Measurements from ENCODE around the gene VARS2. TPM values are rescaled to one million over a fixed set of nuclear protein-coding genes. Genes with fewer than 3 reads are reported as not detected.

The VARS2 gene
- total RNA-seq, 1 experiment from 2014 or later = 68.2 TPM

- H2AK5ac ChIP-seq (ENCODE audit: insufficient read length, low read length) = no peak overlapping the region
- no peak overlapping the region for H2AFZ ChIP-seq (ENCODE audit: low read length)
- Mint-ChIP-seq H3K4me3 (no peak overlapping the region; a peak in 1 of 5 replicates), H3K27me3 (ENCODE audit: low read depth) (peaks cover 42% of the 10 kb centered on the region), H3K36me3 (ENCODE audit: insufficient read depth in 1 of 3, low read depth in 3 of 3) (peaks cover 0 to 1% (median 0%) of the 10 kb centered on the region in 3 experiments; a peak in 1 of 7 replicates), H3K4me1 (peaks cover 12 to 13% of the 10 kb centered on the region in 2 experiments), H3K27ac (no peak overlapping the region), H3K9me3 (peaks cover 0 to 3% of the 10 kb centered on the region in 2 experiments; a peak in 2 of 5 replicates)
- H3T11ph ChIP-seq (ENCODE audit: low read length) = no peak overlapping the region
- no peak overlapping the region for H2BK120ac ChIP-seq (ENCODE audit: low read depth, low read length, poor library complexity, severe bottlenecking)
- no peak overlapping the region for H3K23ac ChIP-seq (ENCODE audit: insufficient read length, low read depth, low read length)
- no peak overlapping the region for H3K14ac ChIP-seq (ENCODE audit: insufficient read depth, low read length)
- no peak overlapping the region for H2BK20ac ChIP-seq (ENCODE audit: low read depth, low read length, poor library complexity, severe bottlenecking)
- no peak overlapping the region for H4K5ac ChIP-seq (ENCODE audit: insufficient read length, low read depth, low read length)
- H3K9ac ChIP-seq (ENCODE audit: extremely low read depth, insufficient read length, low read length) = no peak overlapping the region
- no peak overlapping the region for H3K18ac ChIP-seq (ENCODE audit: insufficient read length, low read depth, low read length)
- no peak overlapping the region for H4K91ac ChIP-seq (ENCODE audit: insufficient read length, low read depth, low read length)
- DNase-seq = no peak
- no peak for TF ChIP-seq CTCF (conservative IDR thresholded peaks at IDR 0.05)
- no peaks in the 10 kb centered on the region for H3K9me3 ChIP-seq (ENCODE audit: control insufficient read depth, low read depth, low read length)
- H3K79me1 ChIP-seq (ENCODE audit: insufficient read depth, low read depth, low read length, poor library complexity, severe bottlenecking) = no peaks in the 10 kb centered on the region
- no peaks in the 10 kb centered on the region; the same call in 1 of the 2 replicates for H3K27me3 ChIP-seq (ENCODE audit: insufficient read depth, low read length)
- 89% methylated on average over 1 of the region's 9 CpGs for WGBS (ENCODE audit: extremely low coverage, insufficient read length, low lambda C conversion rate)
- H4K20me1 ChIP-seq (ENCODE audit: control insufficient read depth, insufficient read depth, insufficient read length) = no peaks in the 10 kb centered on the region
- no peak overlapping the region for H3K4ac ChIP-seq (ENCODE audit: low read depth, low read length)
- H4K8ac ChIP-seq (replicated peaks; ENCODE audit: insufficient read length, low read depth, low read length) = no peak overlapping the region
- H3K27ac ChIP-seq (ENCODE audit: insufficient read length, low read depth, low read length) = no peak overlapping the region
- H2BK5ac ChIP-seq (ENCODE audit: insufficient read length, low read length) = no peak overlapping the region
- no peak overlapping the region for H3K56ac ChIP-seq (ENCODE audit: insufficient read length, low read depth, low read length)
- H3K79me2 ChIP-seq (ENCODE audit: insufficient read depth, low read length) = no peaks in the 10 kb centered on the region
- no peak overlapping the region for H2BK15ac ChIP-seq (ENCODE audit: low read depth, low read length)
- H3K4me2 ChIP-seq (ENCODE audit: insufficient read depth, insufficient read length, low read length) = no peak overlapping the region
- no peaks in the 10 kb centered on the region for H3K23me2 ChIP-seq (ENCODE audit: insufficient read length, low read depth, low read length, poor library complexity, severe bottlenecking)
- no peaks in the 10 kb centered on the region for H3K4me1 ChIP-seq (ENCODE audit: insufficient read depth, low read length)
- H2BK12ac ChIP-seq (ENCODE audit: insufficient read length, low read depth, low read length) = no peak overlapping the region
These were observed 47.1 kb downstream of the VARS2 start for GRCh38 chr6:30960907-30961673.
